Transverse colon (tissue), 4 donors: Measurements from ENCODE around the gene SNUPN. TPM values are rescaled to one million over a fixed set of nuclear protein-coding genes. Genes with fewer than 3 reads are reported as not detected.
A peak's percentile ranks its signal among the peaks of the same experiment; 100 is the strongest.

Source experiments
- DNase-seq: peaks from one replicate; pipeline ENCODE4 v3.0.0-alpha.2; 2019
- H3K27ac ChIP-seq, 4 donors: fragments of 200-600 bp; sonication (generic); 2 replicates each; pipeline ENCODE4 v1.5.1; 2016 to 2018; ENCODE audit warnings: inconsistent platforms in 4 of 4
- H3K27me3 ChIP-seq: fragments of 200-600 bp; sonication (generic); 2 replicates; pipeline ENCODE4 v1.5.1; 2017; ENCODE audit warnings: inconsistent platforms
- H3K36me3 ChIP-seq, 4 donors: fragments of 200-600 bp; sonication (generic); 2 replicates each; pipeline ENCODE4 v1.5.1; 2017 to 2019; ENCODE audit warnings: inconsistent platforms in 4 of 4
- H3K4me1 ChIP-seq, 4 donors: fragments of 200-600 bp; sonication (generic); 2 replicates each; pipeline ENCODE4 v1.5.1; 2017 to 2020; ENCODE audit warnings: inconsistent platforms in 4 of 4
- H3K4me3 ChIP-seq, 4 donors: fragments of 200-600 bp; sonication (generic); 1 replicate in 1 of 4; 2 replicates in 3 of 4; pipeline versions ENCODE4 v1.5.1 to v1.6.1; 2017 to 2019; ENCODE audit warnings: inconsistent platforms in 4 of 4
- H3K9me3 ChIP-seq, 2 donors: fragments of 200-600 bp; sonication (generic); 2 replicates each; pipeline ENCODE4 v1.5.1; 2017 to 2019; ENCODE audit warnings: inconsistent platforms in 2 of 2
- EP300 ChIP-seq: sonication (generic); formaldehyde crosslinking; IDR thresholded peaks from one replicate; pipeline ENCODE4 v1.6.1; 2017; ENCODE audit warnings: antibody characterized with exemption, low read depth
- POLR2A ChIP-seq: fragments of 450-650 bp; IDR thresholded peaks from one replicate; pipeline ENCODE4 v1.6.1; 2016; ENCODE audit warnings: antibody characterized with exemption, mild to moderate bottlenecking, moderate library complexity
- POLR2AphosphoS5 ChIP-seq, 3 donors: sonication (generic); formaldehyde crosslinking; IDR thresholded peaks; one replicate each; pipeline ENCODE4 v1.6.1; 2016; ENCODE audit warnings: antibody characterized with exemption in 3 of 3
- WGBS, 2 donors: methylation state at CpG; one replicate each; pipeline ENCODE4 v1.1.5; 2018; ENCODE audit warnings: low coverage in 1 of 2; 5-methylcytosine and 5-hydroxymethylcytosine counted together
- in situ Hi-C, 4 donors: fragments of 200-750 bp; cut with MboI; loops; one replicate each; pipeline versions ENCODE4 v1.15.0 to v1.15.1; 2017; ENCODE audit warnings: low sequenced_read_pairs in 3 of 4, low pct_ligation_motif_present in 1 of 4, low pct_unique_long_range_greater_than_20kb in 1 of 4
- intact Hi-C: fragments of 100-400 bp; cut with DNase I; formaldehyde crosslinking; loops from one replicate; pipeline ENCODE4 v1.15.1; 2023; ENCODE audit warnings: low total_unique reads
- total RNA-seq, 4 donors: library from RNA; depleted of rRNA; stranded (reverse); fragments of >200 nt; gene quantifications; one replicate each; pipeline ENCODE4 v1.1.0, GENCODE V29; 2016
- TF ChIP-seq, protein P1 (sequence below), 5 experiments: fragments of 200-600 bp in 3 of 5; fragments of 450-650 bp in 2 of 5; sonication (generic) in 3 of 5; IDR thresholded peaks; 1 replicate in 2 of 5; 2 replicates in 3 of 5; pipeline ENCODE4 v1.5.1; 2016 to 2017; ENCODE audit warnings: antibody characterized with exemption in 5 of 5, inconsistent platforms in 3 of 5, mild to moderate bottlenecking in 2 of 5, moderate library complexity in 1 of 5

Gene SNUPN
- total RNA-seq, 4 donors from 2014 or later, result 9.4 to 29.5 (median 23.2) TPM

DNA sequence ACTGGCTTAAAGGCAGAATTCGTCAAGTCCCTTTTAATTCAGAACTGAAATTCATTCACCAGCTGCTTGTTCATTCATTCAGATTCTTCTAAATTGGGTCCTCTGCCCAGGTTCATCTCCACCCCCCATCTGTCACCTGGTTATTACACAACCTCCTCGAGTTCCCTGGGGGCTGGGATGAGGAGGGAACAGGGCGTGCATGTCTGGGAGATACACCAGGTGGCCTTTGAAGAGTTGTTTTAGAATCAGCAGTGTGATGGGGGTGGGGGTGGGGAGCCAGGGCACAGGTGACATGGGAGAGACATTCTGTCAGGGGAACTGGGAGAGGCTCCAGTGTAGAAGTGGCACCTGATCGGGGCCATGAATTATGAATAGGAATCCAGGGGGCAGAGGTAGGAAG is 30.4 kb upstream of the SNUPN start:
- H3K27ac ChIP-seq, result no peak overlapping the region
- H3K4me1 ChIP-seq, result peaks cover 40 to 60% (median 47%) of the 10 kb centered on the region in 4 donors
- H3K9me3 ChIP-seq, result no peaks in the 10 kb centered on the region
- H3K27me3 ChIP-seq, result no peaks in the 10 kb centered on the region
- no peak for DNase-seq
- intact Hi-C loops, result no loop called here
- no peak for TF ChIP-seq POLR2AphosphoS5 (IDR thresholded peaks at IDR 0.05)
- TF ChIP-seq POLR2A, result no peak
- TF ChIP-seq EP300, result no peak
- TF ChIP-seq, protein P1, sequence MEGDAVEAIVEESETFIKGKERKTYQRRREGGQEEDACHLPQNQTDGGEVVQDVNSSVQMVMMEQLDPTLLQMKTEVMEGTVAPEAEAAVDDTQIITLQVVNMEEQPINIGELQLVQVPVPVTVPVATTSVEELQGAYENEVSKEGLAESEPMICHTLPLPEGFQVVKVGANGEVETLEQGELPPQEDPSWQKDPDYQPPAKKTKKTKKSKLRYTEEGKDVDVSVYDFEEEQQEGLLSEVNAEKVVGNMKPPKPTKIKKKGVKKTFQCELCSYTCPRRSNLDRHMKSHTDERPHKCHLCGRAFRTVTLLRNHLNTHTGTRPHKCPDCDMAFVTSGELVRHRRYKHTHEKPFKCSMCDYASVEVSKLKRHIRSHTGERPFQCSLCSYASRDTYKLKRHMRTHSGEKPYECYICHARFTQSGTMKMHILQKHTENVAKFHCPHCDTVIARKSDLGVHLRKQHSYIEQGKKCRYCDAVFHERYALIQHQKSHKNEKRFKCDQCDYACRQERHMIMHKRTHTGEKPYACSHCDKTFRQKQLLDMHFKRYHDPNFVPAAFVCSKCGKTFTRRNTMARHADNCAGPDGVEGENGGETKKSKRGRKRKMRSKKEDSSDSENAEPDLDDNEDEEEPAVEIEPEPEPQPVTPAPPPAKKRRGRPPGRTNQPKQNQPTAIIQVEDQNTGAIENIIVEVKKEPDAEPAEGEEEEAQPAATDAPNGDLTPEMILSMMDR (IDR thresholded peaks at IDR 0.05), result no peak
- in situ Hi-C loops, result no loop called here
- H3K4me3 ChIP-seq, result no peak overlapping the region
- peaks cover 0 to 4% (median 0%) of the 10 kb centered on the region in 4 donors for H3K36me3 ChIP-seq
- WGBS, 2 donors, result 61 to 67% methylated on average over 3 to 4 of the region's 4 CpGs

DNA sequence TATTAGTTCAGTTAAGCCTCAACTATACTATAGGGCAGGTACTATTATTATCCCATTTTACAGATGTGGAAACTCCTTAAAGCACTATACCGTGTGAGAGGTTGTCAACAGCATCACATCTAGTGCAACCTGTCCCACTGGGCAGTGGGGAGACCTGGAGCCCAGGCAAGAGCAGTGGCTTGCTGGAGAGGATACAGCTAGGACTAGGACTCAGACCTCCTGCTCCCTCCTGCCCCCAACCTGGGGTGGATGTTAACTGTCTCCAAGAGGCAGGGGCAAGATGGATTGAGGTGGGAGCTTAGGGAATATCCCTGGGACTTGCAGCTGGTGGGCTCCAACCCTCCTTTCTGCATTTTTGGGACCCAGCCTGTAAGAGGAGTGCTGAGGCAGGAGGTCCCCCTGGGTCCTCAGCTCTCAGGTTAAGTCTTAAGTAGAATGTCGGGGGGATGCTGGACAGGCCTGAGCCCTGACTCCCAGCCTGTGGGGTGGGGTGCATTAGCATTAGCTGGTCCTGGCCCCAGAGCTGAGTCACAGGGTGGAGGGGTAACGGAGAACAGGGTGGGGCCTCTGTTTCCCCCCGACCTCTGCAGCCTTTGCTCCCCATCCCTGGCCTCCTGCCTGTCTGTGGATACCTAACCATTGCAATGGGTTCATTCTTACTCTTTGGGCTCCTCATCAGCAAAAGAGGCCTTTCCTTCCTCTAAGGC is 28.8 kb upstream of the SNUPN start:
- peaks cover 46 to 61% (median 51%) of the 10 kb centered on the region in 4 donors for H3K4me1 ChIP-seq
- H3K4me3 ChIP-seq, result no peak overlapping the region
- 52% methylated on average over 4 of the region's 4 CpGs; no CpG with 5 or more reads in 1 of the 2 donors for WGBS, 2 donors
- in situ Hi-C loops, result no loop called here
- H3K27me3 ChIP-seq, result no peaks in the 10 kb centered on the region
- no peak overlapping the region for H3K27ac ChIP-seq
- no peaks in the 10 kb centered on the region for H3K9me3 ChIP-seq
- no peak for TF ChIP-seq POLR2AphosphoS5 (IDR thresholded peaks at IDR 0.05)
- no peak for TF ChIP-seq POLR2A
- TF ChIP-seq, protein P1 (IDR thresholded peaks at IDR 0.05), result no peak
- TF ChIP-seq EP300, result no peak
- intact Hi-C loops, result no loop called here
- peaks cover 0 to 4% (median 0%) of the 10 kb centered on the region in 4 donors for H3K36me3 ChIP-seq
- DNase-seq, result no peak

DNA sequence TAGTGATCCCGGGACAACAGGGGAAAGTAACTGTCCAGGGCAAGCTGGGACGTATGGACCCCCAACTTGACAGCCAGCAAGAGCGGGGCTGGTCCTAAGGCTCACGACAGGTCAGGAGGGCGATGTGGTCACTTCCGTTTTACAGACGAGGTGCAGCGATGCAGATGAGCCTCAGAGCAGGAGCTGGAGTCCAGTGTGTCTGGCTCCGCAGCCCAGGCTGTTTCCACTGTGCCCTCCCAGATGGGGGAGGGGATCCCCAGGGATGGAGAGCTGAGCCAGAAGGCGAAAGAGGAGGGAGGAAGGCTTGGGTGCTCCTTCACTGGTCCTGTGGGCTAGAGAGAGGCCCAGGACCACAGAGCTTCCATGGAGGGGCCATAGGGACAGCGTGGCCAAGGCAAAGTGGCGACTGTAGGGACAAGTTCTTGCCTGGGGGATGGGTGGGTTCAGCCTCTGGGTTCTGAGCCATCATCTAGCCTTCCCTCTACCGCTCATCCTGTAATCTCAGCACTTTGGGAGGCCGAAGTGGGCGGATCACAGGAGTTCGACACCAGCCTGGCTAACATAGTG is 27.9 kb upstream of the SNUPN start:
- Histone ChIP-seq H3K36me3 (peaks cover 0 to 4% (median 0%) of the 10 kb centered on the region in 4 donors), H3K27ac (peak overlapping the region in 3 of 4 donors; percentile 10 to 96 (median 49)), H3K9me3 (no peaks in the 10 kb centered on the region), H3K4me1 (peaks cover 52 to 67% (median 58%) of the 10 kb centered on the region in 4 donors), H3K27me3 (no peaks in the 10 kb centered on the region), H3K4me3 (no peak overlapping the region)
- WGBS, 2 donors, result 74 to 77% methylated on average over 3 to 16 of the region's 16 CpGs
- in situ Hi-C loops (no loop called here), intact Hi-C loops (no loop called here)
- TF ChIP-seq EP300 (no peak), POLR2A (no peak), POLR2AphosphoS5 (IDR thresholded peaks at IDR 0.05) (no peak)
- TF ChIP-seq, protein P1 (IDR thresholded peaks at IDR 0.05), result no peak
- DNase-seq, result no peak

DNA sequence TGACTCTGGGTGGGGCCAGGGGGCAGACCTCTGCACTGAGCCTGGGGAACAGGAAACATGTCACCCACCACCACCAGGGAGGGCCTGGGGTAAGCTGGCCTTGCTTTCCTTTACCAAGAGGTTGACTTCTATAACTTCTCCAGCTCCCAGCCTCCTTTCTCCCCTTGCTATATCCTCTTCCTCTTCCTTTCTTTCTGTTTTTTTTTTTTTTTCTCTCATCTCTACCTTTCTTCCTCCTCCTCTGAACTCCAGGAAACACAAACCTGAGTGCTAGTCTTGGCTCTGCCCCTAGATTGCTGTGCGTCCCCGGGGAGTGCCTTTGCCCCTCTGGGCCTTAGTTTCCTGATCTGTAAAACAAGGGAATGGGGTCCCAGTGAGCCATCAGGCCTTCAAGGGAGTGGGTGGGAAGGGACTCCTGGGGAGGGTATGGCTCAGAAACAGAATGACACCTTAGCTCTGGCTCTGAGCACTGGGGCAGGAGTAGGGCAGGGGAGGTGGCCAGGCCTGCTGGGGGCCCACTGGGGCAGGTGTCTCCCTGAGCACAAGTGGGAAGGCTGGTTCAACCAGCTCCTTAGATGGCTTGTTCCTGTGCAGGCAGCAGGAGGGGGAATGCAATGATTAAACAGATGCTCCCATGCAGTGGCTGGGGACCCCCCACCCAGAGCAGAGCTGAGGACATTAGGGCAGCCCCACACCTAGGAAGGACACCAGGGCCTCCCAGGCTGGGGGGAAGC is 26.5 kb upstream of the SNUPN start:
- TF ChIP-seq POLR2A (no peak), EP300 (no peak), POLR2AphosphoS5 (IDR thresholded peaks at IDR 0.05) (no peak)
- TF ChIP-seq, protein P1 (IDR thresholded peaks at IDR 0.05), result no peak
- Histone ChIP-seq H3K9me3 (no peaks in the 10 kb centered on the region), H3K36me3 (peaks cover 0 to 1% (median 0%) of the 10 kb centered on the region in 4 donors), H3K27ac (peak overlapping the region; percentile 49 to 96 (median 64)), H3K27me3 (no peaks in the 10 kb centered on the region), H3K4me3 (peak overlapping the region in 3 of 4 donors; percentile 2 to 90 (median 11)), H3K4me1 (peaks cover 52 to 69% (median 58%) of the 10 kb centered on the region in 4 donors)
- in situ Hi-C loops (no loop called here), intact Hi-C loops (no loop called here)
- DNase-seq, result no peak
- WGBS, 2 donors, result 25% methylated on average over 2 of the region's 2 CpGs; no CpG with 5 or more reads in 1 of the 2 donors
